Stimulated activated CD8-positive, alpha-beta memory T cell treated with anti-CD3 and anti-CD28 coated beads, Interleukin-15, amount 100 ng/mL, for 4 hours (primary cell): ENCODE measurements around the gene ANP32D.
"Not testable (repeated sequence)": the region's sequence is repeated elsewhere in the genome, so short reads cannot be mapped to it uniquely, and the experiment has no call there.

Source experiments
- DNase-seq, 2 donors: peaks; one replicate each; pipeline ENCODE4 v3.0.0-alpha.2; 2020; ENCODE audit warnings: low read depth in 2 of 2

Gene ANP32D

GRCh38 chr12:48506836-48507235 is 34.5 kb downstream of the ANP32D start:
- not testable (repeated sequence) for DNase-seq

DNA sequence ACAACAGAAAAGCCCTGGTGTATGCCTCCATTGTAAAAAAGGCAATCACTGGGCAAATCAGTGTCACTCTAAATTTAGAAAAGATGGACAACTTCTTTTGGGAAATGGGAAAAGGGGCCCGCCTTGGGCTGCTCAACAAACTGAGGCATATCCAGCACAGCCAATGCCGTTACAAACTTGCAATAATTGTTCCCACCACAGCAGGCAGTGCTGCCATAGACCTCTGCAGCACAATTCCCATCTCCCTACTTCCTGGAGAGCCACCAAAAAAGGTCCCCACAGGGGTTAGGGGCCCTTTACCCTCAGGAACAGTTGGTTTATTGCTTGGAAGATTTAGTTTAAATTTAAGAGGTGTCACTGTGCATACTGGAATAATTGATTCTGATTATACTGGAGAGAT is 36.6 kb downstream of the ANP32D start:
- no peak for DNase-seq

- DNase-seq, result no peak
Observed at GRCh38 chr12:48510111-48510510, 37.8 kb downstream of the ANP32D start.

DNA sequence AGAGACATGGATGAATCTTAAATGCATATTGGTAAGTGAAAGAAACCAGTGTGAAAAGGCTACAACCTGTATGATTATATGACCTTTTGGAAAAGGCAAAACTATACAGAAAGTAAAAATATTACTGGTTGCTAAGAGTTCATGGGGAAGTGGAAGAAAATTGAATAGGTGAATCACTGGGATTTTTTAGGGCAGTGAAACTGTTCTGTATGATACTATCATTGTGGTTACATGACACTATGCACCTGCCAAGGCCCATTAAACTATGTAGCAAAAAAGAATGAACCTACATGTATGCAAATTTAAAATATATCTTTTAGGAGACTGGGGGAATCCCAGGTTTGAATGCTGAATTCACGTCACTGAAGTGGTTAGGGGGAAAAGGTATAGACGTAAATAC is 40.5 kb downstream of the ANP32D start:
- DNase-seq, result no peak

DNA sequence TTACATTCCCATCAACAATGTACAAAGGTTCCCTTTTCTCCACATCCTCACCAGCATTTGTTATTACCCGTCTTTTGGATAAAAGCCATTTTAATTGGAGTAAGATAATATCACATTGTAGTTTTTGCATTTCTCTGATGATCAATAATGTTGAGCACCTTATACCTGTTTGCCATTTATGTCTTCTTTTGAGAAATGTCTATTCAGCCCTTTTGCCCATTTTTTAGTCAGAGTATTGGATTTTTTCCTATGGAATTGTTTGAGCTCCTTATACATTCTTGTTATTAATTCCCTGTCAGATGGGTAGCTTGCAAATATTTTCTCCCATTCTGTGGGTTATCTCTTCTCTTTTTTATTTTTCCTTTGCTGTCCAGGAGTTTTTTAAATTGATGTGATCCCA is 42.4 kb downstream of the ANP32D start:
- DNase-seq, result no peak

GRCh38 chr12:48520381-48520780 is 48.0 kb downstream of the ANP32D start:
- not testable (repeated sequence) for DNase-seq
